Measurements from ENCODE around the gene VASN. TPM values are rescaled to one million over a fixed set of nuclear protein-coding genes. Genes with fewer than 3 reads are reported as not detected.

VASN gene
- polyA plus RNA-seq, 1 experiment: 19.1 TPM

DNA sequence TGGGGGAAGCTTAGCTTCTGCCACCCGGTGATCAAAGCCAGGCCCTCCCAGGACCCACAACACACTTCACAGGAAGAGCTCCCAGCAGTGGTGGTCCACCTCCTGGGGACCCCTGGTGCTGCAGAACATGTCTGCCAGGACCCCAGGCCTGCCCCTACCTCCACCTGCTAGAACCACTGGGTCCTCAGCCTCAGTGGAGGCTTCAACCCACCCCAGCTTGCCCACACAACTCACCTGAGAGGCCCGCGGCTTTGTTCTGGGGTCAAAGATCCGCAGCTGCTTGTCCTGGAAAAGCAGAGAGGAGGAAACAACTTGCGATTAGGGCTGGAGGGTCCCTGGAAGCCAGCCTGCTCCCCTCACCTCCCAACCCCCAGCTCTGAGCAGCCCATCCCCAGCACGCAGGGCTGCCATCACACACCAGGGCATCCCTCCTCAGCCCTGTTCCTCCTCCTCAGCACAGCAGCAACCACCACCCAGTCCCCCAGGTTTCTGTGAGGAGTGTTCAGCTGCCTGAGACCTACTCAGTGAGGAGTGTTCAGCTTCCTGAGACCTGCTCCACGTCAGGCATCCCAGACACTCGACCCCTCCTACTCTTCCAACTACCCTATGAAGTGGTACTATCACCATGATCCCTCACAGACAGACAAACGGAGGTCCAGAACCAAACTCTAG is 23.5 kb downstream of the VASN start:
- DNase-seq (ENCODE audit: low read depth, low spot score): no peak
- H3K27me3 ChIP-seq (ENCODE audit: control insufficient read depth, insufficient read depth, low read length): no peaks in the 10 kb centered on the region
- no peak overlapping the region for H3K27ac ChIP-seq (ENCODE audit: low read depth, low read length)
- no peaks in the 10 kb centered on the region for H3K9me3 ChIP-seq (ENCODE audit: control insufficient read depth, insufficient read depth, low read length)
- H3K4me3 ChIP-seq (ENCODE audit: low read depth, low read length): no peak overlapping the region
- TF ChIP-seq, protein P1, sequence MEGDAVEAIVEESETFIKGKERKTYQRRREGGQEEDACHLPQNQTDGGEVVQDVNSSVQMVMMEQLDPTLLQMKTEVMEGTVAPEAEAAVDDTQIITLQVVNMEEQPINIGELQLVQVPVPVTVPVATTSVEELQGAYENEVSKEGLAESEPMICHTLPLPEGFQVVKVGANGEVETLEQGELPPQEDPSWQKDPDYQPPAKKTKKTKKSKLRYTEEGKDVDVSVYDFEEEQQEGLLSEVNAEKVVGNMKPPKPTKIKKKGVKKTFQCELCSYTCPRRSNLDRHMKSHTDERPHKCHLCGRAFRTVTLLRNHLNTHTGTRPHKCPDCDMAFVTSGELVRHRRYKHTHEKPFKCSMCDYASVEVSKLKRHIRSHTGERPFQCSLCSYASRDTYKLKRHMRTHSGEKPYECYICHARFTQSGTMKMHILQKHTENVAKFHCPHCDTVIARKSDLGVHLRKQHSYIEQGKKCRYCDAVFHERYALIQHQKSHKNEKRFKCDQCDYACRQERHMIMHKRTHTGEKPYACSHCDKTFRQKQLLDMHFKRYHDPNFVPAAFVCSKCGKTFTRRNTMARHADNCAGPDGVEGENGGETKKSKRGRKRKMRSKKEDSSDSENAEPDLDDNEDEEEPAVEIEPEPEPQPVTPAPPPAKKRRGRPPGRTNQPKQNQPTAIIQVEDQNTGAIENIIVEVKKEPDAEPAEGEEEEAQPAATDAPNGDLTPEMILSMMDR (IDR thresholded peaks at IDR 0.05; ENCODE audit: low read depth, low read length): no peak
- CTCF ChIA-PET: interaction anchor here (7.8 kb wide), 1 partner anchor 9 kb away, joined by 120 read pairs; no protein-coding TSS in a partner anchor
- POLR2A ChIA-PET: no interaction called here

DNA sequence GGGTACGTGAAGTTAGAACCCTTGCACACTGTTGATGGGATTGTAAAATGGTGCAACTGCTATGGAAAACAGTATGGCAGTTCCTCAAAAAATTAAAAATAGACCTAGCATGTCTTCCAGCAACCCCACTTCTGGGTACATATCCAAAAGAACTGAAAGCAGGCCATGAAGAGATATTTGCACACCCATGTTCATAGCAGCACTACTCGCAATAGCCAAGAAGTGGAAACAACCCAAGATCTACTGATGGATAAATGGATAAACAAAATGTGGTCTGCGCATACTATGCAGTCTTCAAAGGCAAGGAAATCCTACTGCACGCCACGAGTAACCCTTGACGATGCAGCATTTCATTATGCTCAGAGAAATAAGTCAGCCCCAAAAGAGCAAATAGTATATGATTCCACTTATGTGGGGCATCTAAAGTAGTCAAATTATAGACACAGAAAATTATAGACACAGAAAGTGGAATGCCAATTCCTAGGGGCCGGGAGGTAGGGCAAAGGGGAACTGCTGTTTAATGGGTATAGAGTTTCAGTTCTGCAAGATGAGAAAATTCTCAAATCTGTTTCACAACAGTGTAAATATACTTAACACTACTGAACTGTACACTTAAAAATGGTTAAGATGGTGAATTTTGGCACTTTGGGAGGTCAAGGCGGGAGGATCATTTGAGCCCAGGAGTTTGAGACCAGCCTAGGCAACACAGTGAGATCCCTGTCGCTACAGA is 27.5 kb downstream of the VASN start:
- TF ChIP-seq, protein P1 (IDR thresholded peaks at IDR 0.05; ENCODE audit: low read depth, low read length): no peak
- ChIA-PET CTCF (interaction anchor here (5.4 kb wide), 1 partner anchor 39 kb away, joined by 132 read pairs; no protein-coding TSS in a partner anchor), POLR2A (interaction anchor here (0.7 kb wide), 1 partner anchor 48 kb away, joined by 6 read pairs; the partner anchor contains the start of gene PAM16)
- H3K9me3 ChIP-seq (ENCODE audit: control insufficient read depth, insufficient read depth, low read length): no peaks in the 10 kb centered on the region
- no peak for DNase-seq (ENCODE audit: low read depth, low spot score)
- no peaks in the 10 kb centered on the region for H3K27me3 ChIP-seq (ENCODE audit: control insufficient read depth, insufficient read depth, low read length)
- no peak overlapping the region for H3K4me3 ChIP-seq (ENCODE audit: low read depth, low read length)
- no peak overlapping the region for H3K27ac ChIP-seq (ENCODE audit: low read depth, low read length)

DNA sequence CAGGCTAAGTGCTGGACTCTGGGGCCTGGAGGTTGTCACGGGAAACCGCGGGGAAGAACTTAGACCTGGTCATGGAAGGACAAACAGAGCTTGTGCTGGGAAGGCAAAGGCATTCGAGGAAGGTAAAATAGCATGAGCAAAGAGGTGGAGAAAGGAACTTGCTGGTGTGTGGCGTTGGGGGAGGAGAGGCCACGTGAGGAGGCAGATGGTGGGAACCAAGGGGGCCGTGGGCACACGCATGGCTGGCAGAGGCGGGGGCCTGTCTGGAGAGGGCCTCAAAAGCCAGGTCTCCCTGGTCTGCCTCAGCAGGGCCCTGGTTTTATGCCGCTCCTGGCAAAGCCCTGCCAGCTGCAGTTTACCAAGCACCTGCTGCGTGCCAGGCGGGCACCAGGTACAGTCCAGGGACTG is 29.4 kb downstream of the VASN start:
- Histone ChIP-seq H3K9me3 (ENCODE audit: control insufficient read depth, insufficient read depth, low read length) (no peaks in the 10 kb centered on the region), H3K27ac (ENCODE audit: low read depth, low read length) (no peak overlapping the region), H3K4me3 (ENCODE audit: low read depth, low read length) (no peak overlapping the region), H3K27me3 (ENCODE audit: control insufficient read depth, insufficient read depth, low read length) (no peaks in the 10 kb centered on the region)
- TF ChIP-seq, protein P1 (IDR thresholded peaks at IDR 0.05; ENCODE audit: low read depth, low read length): no peak
- DNase-seq (ENCODE audit: low read depth, low spot score): no peak
- CTCF ChIA-PET: interaction anchor here (1.0 to 6.2 kb wide), 10 partner anchors 9 to 201 kb away, joined by 3 to 132 read pairs (median 41); partner anchors contain the start of gene PAM16
- POLR2A ChIA-PET: interaction anchor here (0.7 kb wide), 1 partner anchor 74 kb away, joined by 4 read pairs; no protein-coding TSS in a partner anchor

DNA sequence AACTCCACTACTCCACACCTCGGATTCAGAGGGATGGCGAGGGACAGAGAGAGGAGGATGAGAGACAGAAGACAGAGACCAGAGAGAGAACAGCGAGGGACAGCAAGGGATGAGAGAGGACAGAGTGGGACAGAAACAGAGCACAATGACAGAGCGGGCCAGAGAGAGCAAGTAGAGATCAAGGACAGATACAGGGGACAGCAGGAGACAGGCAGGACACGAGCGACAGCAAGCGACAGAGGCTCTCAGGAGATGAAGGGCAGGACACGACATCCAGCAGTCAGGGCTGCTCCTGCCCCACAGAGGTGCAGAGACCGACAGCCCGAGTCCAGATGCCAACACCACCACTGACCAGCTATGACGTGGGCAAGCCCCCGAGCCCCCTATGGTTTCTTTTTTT is 29.9 kb downstream of the VASN start:
- CTCF ChIA-PET: interaction anchor here (0.6 to 6.2 kb wide), 27 partner anchors 9 to 1996 kb away, joined by 3 to 132 read pairs (median 8); partner anchors contain the start of gene PAM16
- Histone ChIP-seq H3K27ac (ENCODE audit: low read depth, low read length) (no peak overlapping the region), H3K27me3 (ENCODE audit: control insufficient read depth, insufficient read depth, low read length) (no peaks in the 10 kb centered on the region), H3K9me3 (ENCODE audit: control insufficient read depth, insufficient read depth, low read length) (no peaks in the 10 kb centered on the region), H3K4me3 (ENCODE audit: low read depth, low read length) (no peak overlapping the region)
- POLR2A ChIA-PET: interaction anchor here (0.7 kb wide), 2 partner anchors 74 to 148 kb away, joined by 3 to 4 read pairs; no protein-coding TSS in a partner anchor
- DNase-seq (ENCODE audit: low read depth, low spot score): no peak
- TF ChIP-seq, protein P1 (IDR thresholded peaks at IDR 0.05; ENCODE audit: low read depth, low read length): no peak
